HG02763 (cell line): ENCODE data around the gene INAVA.

Experiments
- ATAC-seq: cut with Tn5 transposase; IDR thresholded peaks from one replicate; pipeline ENCODE4 v1.9.1; 2021; ENCODE audit warnings: mild to moderate bottlenecking, moderate library complexity; ENCODE audit not compliant: unreplicated experiment

INAVA gene

GRCh38 chr1:200894712-200895442 is at the start of gene INAVA:
Gene INAVA (plus strand): TSS chr1:200894900. CDS start chr1:200898401, 3,501 bp downstream.
- ATAC-seq = no peak

- ATAC-seq = no peak
Measured at GRCh38 chr1:200845360-200845759, 49.3 kb upstream of the INAVA start.

GRCh38 chr1:200846398-200846797 is 48.3 kb upstream of the INAVA start:
- ATAC-seq = no peak

GRCh38 chr1:200849430-200849829 is 45.3 kb upstream of the INAVA start:
- ATAC-seq = no peak

- ATAC-seq = no peak
Measured at GRCh38 chr1:200850554-200850953, 44.1 kb upstream of the INAVA start.

DNA sequence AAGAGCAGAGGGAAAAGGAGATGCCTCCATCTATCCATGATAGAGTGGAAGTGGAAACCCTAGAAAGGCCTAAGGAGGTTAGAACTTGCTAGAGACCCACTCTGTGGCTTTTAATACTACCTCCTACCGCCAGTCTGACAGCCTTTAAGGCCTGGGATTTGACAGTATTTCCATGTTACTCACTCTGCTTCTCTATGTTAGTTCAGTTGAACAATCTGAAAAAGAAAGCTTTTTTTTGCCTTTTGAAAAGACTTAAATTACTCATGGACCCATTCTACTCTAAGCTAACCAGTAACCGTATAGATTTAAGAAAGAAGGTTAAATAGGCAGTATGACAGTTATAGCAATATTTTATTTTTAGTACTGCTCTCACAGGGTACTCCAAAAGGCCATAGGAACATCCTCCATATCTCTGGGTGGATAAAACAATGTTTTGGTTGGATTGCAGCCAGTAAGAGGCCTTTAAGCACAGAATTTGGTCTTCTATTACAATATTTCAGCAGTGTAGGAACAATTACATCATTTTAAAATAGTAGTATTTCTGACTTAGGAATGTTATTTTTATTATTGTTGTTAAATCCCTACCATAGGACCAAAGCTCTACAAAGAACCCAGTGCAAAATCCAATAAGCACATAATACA is 37.9 kb upstream of the INAVA start:
- ATAC-seq = no peak

- no peak for ATAC-seq
Measured at GRCh38 chr1:200857804-200858203, 36.9 kb upstream of the INAVA start.

DNA sequence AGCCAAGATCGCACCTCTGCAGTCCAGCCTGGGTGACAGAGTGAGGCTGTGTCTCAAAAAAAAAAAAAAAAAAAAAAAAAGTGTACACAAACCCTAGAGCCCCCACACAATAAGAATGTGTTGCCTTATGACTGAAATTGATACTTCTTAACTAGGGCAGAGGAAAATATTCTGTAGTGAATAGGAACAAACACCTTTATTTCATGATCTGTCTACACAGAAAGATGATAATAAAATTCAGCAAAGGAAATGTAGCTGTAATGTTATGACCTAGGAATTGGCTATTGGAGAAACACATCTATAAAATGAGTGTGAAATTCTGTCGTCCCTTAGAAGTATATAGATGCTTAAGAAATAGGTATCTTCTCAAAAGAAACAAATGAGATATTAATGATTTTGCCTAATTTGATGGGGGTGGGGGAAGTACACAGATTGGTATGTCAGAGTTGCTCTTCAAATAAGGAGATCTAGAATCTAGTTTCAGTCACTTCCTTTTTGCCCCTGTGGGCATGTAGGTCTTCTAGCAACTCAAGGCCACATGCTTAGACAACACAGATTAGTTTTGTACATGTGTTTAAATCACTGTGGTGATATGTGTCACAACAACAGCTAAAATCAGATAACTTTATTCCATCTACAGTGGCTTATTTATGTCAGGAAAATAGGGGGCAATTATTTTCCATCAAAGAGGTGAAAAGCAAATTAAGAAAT is 32.6 kb upstream of the INAVA start:
- ATAC-seq = no peak

DNA sequence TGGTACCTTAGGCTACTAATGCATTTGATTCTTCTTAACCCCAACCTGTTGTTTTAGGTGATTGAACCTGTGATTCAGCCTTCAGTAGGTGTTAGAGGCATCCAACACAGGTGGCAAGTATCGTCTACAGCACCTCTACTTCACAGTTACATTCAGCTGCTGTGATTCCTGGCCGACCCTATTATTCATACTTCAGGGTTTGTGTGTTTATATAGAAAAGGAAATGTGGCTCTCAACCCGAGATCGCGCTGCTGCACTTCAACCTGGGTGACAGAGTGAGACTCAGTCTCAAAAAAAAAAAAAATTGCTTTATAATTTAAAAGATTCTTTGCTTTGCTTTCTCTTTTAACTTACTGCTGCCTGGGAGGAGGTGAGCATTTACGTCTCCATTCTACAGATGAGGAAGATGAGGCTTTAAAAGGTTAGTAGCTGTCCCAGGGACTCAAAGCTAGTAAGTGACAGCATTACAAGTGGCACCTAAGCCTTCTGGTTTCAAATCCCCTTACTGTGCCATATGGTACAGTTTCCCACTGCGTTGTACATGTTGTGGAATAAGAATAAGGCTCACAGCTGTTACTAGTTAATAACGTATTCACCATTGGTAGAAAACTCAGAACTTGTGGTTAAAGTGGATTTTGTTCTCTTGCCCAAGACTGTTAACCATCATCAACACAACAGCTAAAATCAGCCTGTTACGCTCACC is 31.8 kb upstream of the INAVA start:
- ATAC-seq = no peak

DNA sequence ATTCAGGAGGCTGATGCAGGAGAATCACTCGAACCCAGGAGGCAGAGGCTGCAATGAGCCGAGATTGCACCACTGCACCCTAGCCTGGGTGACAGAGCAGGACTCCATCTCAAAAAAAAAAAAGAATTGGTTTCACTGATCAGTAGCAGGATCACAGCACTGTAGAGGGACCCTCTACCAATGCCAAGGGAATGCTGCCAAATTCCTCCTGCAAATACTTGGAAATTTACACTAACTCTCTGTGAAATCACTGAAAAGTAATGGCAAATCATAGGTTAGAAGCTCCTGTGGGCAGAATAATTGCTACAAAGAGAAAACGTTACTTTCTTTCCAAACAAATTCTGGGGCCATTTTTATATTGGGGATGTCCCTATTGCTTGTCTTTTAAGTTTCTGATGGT is 28.6 kb upstream of the INAVA start:
- no peak for ATAC-seq

DNA sequence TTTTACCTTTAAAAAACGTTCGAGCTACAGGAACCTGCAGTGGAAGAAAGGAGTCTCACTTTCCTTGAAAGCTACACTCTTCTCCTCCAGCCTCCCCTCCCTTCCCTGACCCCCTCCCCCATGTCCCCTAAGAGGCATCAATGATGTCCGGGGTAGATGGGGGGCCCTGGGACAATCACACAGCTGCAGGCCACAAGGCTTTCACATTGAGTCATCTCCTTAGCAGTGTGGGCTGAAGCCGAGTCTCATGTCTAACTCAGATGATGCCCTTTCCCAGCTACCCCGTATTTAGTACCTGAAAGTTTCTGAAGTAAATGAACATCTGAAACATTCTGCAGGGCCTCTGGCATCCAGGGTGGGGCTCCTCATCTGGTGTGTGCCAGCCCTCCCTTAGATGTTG is 28.2 kb upstream of the INAVA start:
- ATAC-seq = peak; percentile 86

DNA sequence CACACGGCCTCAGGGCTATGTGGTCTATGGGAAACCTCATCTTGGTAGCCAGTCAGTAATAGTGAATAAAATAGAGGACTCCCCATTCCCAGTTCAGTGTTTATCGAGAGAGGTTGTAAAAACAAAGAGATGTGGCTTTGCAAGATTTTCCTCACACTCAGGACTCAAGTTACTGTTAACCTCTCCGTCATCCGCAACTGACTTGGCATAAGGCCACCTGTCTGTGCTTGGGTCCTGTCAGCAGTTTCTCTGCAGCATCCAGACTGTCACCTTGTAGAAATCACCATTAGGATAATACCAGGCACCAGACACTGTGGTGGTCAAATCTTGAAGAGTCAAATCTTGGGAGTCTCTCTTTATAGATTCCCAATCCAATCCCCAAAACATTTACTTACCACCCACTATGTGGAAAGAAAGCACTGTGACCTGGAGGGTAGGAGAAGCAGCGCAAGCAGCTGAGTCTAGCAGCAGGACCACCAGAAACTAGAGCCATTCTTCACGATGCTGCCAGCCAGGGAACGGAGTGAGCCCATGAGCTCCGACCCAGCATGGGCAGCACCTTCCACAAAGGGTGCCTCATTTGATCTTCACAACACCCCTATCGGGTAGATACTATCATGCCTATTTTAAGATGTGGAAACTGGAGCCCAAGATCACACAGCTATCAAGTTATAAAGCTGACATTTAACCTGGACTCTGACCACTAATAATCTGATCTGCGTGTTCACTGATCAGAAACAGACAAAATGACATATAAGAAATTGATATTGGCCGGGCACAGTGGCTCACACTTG is 27.5 kb upstream of the INAVA start:
- ATAC-seq = peak; percentile 5

- no peak for ATAC-seq
Measured at GRCh38 chr1:200869376-200869752, 25.3 kb upstream of the INAVA start.

- peak; percentile 41 for ATAC-seq
Measured at GRCh38 chr1:200869753-200870391, 24.8 kb upstream of the INAVA start.

DNA sequence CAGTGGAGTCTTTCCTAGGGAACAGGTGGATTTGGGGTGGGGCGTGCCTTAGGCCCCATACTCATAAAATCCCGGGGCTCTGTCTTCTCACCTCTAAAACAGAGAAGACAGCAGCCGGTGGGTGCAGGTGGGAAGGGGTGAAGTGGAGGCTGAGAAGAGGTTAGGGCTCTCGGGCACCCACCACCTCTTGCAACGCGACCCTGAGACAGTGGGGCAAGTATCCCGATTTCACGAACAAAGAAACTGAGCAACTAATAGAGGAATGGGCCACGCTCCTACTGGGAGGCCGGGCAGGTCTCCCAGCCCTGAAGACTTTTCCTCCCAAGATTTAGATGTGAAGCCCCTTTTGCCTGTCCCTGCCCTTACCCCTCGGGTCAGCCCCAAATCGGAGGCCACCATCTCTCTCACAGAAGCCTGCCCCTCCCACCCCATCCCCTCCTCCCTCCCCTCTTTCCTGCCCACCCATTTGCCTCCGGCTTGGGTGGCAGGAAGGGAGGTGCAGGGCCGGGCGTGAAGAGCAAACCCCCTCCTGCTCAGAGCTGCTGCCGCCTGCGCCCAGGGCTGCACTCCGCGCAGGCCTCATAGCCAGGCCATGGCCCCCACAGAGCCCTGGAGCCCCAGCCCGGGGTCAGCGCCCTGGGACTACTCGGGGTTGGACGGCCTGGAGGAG is 22.1 kb upstream of the INAVA start, which contains the start of gene GPR25:
TSS of gene GPR25 (plus strand) at position 536 of the 670 bp plus-strand sequence. CDS start at position 593, 57 bp downstream.
- ATAC-seq = no peak

GRCh38 chr1:200873116-200873670 is 21.5 kb upstream of the INAVA start:
- no peak for ATAC-seq

DNA sequence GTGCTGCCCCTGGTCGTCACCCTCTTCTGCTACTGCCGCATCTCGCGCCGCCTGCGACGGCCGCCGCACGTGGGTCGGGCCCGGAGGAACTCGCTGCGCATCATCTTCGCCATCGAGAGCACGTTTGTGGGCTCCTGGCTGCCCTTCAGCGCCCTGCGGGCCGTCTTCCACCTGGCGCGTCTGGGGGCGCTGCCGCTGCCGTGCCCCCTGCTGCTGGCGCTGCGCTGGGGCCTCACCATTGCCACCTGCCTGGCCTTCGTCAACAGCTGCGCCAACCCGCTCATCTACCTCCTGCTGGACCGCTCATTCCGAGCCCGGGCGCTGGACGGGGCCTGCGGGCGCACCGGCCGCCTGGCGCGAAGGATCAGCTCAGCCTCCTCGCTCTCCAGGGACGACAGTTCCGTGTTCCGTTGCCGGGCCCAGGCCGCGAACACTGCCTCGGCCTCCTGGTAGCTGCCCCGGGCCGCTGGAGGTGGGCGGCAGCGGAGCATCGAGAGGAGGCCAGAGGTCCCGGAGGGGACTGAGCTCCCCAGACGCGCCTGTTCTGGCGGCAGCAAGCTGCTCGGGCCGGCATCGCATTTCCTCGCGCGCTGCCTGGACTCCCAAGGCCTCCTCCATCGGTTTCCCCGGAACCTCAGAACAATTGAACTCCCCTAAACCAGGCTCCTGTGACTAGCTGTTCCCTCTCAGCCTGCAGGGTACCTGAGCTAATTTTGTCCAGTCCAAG is 20.9 kb upstream of the INAVA start:
- ATAC-seq = no peak

- no peak for ATAC-seq
Measured at GRCh38 chr1:200874694-200875093, 20.0 kb upstream of the INAVA start.
